ENCODE measurements around the gene ZFYVE28.

DNA sequence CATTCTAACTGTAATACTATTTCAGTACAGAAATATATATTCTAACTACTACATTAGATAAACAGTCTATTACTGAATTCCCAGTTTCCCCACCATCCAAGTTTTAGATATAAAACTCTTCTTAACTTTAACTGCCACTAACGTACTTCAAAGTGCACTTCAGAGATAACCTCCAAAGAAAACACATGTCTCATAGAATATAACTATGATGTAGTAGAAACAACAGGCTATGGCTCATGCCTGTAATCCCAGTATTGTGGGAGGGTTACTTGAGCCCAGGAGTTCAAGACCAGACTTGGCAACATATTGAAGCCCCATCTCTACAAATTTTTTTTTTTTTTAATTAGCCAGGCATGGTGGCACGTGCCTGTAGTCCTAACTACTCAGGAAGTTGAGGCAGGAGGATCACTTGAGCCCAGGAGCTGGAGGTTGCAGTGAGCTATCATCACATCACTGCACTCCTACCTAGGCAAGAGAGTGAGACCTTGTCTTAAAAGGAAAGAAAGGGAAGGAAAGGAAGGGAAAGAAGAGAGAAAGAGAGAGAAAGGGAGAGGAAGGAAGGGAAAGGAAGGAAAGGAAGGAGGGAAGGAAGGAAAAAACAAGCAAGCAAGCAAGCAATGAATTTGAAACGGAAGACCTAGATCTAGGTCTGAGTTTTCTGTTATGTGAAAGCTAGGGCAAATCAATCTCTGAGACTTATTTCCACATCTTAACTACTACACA, 181.3 kb downstream of the ZFYVE28 start:
- TF ChIP-seq HDGF (IDR thresholded peaks at IDR 0.05; ENCODE audit: borderline replicate concordance) (no peak), FOXK2 (IDR thresholded peaks at IDR 0.05) (no peak), FOXM1 (IDR thresholded peaks at IDR 0.05; ENCODE audit: borderline replicate concordance) (no peak), SP1 (IDR thresholded peaks at IDR 0.05) (no peak), TARDBP (IDR thresholded peaks at IDR 0.05) (no peak), SUZ12 (IDR thresholded peaks at IDR 0.05) (no peak)

Measured in HEK293T (cell line).